ELR (cell line): Measurements from ENCODE around the gene ADAMTSL1.
A peak's percentile ranks its signal among the peaks of the same experiment; 100 is the strongest.

Experiments
- DNase-seq: peaks from one replicate; pipeline ENCODE4 v3.0.0-alpha.2; 2015; ENCODE audit warnings: low read depth

Gene ADAMTSL1

DNA sequence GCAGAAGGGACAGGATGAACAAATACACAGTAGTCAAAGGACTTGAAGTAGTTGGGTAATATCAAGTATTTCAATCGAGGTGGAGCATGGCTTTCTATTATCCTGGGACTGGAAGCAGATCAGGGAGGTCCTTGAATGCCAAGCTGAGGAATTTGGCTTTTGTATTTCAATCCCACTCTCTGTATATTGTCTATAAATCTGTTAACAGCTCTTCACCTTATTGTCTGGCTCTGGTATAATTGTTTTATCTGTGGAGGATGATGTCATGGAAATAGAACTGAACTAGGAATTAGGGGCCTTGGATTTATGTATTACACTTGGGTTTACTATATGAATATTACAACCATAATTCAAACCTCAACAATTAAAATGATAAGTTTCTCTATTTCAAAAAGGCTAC is 6.3 kb upstream of the ADAMTSL1 start:
- no peak for DNase-seq

DNA sequence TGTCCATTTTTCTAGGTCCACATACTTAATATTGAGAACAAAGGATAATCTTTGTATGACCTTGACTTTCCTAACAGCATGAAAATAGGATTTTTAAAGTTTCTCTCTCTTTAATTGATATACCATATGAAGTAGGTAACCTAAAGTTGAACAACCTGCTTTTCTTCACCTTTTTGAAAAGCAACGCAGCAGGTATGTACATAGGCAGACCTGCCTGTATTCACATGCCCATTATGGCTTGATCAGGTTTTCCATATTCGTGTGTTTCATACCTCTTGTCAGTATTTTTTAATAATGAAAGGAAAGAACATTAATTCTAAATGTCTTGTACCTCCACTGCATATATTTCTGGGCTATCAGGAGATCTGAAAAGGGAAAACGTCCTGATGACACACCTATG is 1.5 kb upstream of the ADAMTSL1 start:
- no peak for DNase-seq

DNA sequence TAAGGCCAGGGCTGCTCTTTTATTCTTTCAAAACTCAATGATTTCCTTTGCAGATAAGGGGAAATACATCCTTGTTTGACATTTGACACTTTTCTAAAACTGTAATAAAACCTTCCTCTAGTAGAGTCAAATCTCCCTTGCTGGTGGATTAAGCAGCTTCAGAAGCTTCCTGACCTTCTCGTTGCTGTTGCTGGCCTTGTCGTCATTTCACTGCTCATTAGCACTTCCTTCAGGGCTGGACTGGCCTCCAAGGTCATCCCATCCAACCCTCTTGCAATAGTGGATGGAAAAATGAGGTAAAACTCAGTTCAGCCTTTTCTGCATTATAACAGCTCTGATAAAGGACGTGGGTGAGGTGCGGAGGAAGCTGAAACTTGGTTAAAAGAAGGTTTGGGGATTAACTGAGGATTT is 1.1 kb upstream of the ADAMTSL1 start:
- no peak for DNase-seq

DNA sequence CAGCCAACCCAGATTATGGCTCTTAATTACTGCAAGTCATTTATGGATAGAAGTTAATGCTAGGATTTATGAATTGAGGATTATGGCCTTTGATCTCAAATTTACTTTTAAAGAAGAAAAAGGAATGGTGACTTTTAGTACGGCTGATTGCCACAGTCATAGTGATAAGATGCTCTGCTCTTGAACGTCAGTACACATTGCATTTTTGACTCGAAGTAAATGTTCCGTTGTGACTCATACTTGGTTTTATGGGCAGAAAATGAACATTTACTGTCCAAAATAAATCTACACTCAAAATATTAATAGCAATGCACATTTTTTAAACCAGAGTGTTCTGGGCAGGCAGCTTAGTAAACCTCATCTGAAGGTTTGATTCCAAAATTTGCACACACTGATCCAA is 830 bp downstream of the ADAMTSL1 start:
- peak; percentile 68 for DNase-seq

DNA sequence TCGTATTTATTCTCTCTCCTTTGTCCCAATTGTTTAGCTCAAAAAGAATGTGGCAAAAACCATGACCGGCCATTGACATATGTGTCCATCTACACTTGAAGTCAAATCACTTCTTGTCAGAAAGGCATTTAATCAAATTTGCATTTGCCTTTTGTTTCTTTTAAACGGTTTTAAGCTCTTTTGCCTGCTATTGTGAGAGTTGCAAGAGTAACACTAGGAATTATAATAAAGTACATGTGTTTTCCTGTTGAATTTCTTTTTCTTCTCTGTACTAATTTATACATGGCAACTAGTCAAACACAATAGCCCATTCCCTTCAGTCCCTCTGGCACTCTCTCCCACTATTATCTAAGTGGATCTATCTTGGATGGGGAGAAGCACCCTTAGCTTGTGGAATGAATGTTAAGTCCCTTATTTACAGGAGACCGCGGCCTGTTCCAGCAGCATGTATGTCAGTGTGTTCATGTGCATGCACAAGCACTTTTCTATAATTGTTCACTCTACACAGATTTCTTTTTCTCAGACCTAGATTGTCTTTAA is 3.2 kb downstream of the ADAMTSL1 start:
- DNase-seq, result no peak

DNA sequence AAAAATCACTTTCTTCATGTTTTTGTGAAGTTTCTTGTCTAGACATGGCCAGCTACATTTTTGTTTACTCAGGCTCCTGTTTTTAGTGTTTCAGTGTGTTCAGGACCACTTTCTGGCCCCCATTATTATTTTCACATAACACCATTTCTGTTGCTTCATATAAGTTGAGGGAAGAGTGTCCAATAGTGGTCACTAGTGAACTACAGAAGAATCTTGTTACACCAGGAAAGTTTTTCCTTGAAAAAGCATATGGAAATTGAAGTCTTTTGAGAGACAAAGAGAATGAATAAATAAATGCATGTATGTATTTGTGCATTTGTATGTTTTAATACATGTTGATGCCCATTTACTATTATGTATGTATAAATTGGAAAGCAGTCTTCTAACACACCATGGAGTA is 3.8 kb downstream of the ADAMTSL1 start:
- DNase-seq, result no peak

DNA sequence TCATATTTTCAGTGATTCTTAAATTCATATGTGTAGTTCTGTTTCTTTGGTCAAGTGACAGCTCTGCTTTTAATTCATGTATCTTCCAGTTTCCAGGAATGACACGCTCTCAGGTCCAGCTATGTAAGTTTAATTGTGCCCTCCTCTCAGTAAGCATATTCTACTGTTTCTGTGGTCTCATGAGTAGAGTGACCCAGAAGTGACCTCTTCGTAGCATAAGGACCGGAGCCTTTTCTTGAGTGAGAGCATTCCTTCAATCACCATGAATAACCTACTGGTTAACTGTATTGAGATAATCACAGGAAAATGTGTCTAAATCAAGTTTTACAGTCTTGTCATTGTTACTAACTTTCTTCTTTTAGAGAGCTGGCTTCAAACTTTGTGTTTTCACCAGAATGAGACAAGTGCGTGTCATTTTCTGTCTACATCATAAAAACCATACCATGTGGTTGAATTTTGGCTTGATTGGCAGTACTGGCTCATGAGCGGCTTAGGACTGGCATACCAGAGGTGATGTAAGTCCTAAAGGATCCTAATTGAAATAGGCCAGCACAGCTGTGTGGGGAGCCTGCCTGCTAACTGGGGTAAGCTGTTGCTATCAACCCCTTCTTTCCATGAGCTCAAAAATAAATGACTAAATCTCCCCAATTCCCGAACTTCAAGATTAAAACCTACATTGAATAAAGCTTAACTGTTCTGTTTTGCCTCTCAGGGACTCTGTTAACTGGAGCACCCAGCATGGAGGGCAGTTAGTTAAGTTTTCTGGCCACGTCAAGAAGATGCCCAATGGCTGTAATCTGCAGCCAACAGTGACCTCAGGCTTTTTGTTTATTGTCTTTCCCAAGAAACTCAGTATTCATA is 4.8 kb downstream of the ADAMTSL1 start:
- DNase-seq, result peak; percentile 85

DNA sequence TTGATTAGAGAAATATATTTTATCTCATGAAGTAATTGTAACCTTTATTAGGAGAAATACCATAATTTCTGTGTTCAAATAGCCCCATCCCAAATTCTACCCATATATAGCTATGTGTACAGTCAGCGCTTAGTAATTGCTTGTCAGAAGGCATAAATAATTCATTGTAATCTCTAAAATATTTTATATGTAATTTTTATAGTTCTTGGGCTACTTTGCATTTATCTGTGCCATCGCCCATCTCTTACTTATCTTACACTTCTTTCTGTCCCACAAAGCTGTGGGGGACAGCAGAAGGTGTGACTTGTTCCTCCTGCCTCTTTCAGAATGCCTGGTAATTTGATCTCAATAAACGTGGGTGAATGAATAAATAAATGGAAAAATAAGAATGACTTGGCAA is 5.5 kb downstream of the ADAMTSL1 start:
- DNase-seq, result peak; percentile 79

DNA sequence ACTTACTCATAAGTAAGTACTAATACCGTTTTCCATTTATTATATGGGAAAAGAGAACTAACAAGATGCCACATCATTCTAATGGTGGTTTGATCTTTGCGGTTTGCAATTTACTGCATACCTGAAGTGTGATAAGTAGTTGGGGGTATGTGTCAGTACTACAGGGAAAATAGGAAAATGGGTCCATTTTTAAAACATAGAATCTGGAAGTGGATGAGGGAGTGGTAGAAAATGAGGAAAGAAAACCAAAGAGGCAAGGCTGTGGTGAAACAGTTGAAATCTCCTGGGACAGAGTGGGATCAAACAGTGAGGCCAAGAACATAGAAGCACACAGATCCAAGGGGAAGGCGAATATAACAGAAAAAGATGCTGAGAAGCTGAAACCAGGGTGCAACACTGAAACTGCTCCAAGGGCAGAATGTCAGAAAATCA is 6.7 kb downstream of the ADAMTSL1 start:
- DNase-seq, result peak; percentile 94

DNA sequence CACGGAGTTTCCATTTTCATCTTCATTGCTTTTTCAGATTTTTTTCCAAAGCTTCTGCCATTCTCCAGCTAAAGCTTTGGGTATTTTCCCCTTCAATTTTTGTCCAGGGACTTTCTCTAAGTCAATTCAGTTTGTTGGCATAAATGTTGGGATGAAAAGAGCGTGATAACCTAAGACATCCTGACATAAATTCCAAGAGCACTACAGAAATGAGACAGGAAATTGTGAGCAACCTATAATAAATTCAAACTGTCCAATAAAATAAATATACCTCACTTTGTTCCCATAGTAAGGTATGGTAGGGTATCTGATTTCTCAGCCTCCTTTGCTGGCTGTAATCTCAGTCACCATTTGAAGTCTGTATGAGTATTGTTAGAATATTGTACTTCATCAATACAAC is 8.4 kb downstream of the ADAMTSL1 start:
- no peak for DNase-seq

DNA sequence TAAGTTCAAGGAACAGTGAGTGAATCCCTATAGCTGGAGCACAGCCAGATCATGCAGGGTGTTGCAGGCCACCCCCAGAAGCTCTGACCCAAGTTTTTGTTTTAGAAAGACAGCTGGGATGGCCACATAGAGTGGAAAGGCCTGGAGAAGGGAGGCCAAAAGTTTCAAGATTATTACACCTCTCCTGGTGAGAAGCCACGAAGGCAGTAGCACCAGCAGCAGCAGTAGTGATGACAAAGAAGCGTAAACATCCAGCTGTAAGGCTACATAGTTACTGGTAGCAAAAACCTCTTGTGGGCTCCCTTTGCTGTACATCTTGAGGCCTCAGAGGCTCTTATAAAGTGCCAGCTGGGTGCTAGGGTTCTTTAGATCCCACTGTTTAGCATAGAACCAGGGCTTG is 11.8 kb downstream of the ADAMTSL1 start:
- DNase-seq, result no peak

DNA sequence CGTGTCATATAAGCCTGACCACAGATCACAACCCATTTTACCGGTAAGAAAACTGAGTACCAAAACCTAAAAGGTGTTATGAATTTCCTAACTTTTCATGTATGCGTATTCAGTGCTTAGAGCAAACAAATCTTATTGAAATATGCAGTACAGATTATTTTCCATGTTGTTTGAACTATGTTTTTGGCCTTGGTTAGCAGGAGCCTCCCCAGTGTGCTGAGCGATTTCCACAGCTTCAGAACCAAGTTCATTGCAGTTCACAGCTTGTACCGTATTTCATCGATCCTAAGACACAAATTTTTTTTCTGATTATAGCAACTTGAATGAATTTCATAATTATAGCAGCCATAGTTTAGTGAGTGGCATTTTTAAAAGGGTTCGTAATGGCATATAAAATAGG is 13.7 kb downstream of the ADAMTSL1 start:
- DNase-seq, result no peak

DNA sequence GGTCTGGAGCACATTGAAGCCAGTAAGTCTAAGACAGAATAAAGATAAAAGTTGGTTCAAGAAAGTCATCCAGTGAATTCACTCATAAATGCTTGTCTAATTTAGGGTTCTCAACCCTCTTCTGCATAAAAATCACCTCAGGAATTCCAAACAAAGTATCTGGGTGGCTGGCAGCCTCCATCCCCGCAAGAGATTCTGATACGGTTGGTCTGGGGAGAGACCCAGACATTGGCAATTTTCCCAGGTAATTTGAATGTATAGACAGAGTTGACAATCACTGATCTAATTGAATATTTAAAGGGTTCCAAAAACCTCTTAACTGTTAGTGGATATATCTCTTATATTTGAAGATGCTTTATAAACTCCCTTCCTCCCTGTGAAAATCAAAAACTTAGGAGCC is 14.9 kb downstream of the ADAMTSL1 start:
- no peak for DNase-seq

DNA sequence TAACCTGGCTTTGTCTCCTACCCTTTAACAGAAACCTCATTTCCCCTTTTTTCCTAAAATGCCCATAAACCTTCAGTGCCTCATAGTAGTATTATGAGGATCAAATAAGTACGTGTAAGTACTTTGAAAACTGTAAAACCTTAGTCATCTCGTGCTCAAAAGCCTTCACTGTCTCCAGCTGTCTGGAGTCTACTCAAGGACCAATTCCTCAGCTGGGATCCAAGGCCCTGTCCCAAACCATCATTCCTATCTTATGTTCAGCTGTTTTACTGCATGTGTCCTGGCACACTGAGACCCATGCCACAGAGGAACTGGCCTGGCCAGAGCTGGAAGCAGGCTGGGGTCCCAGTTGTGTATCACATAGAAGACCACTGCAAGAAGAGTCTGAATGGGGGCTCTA is 15.9 kb downstream of the ADAMTSL1 start:
- DNase-seq, result peak; percentile 78

DNA sequence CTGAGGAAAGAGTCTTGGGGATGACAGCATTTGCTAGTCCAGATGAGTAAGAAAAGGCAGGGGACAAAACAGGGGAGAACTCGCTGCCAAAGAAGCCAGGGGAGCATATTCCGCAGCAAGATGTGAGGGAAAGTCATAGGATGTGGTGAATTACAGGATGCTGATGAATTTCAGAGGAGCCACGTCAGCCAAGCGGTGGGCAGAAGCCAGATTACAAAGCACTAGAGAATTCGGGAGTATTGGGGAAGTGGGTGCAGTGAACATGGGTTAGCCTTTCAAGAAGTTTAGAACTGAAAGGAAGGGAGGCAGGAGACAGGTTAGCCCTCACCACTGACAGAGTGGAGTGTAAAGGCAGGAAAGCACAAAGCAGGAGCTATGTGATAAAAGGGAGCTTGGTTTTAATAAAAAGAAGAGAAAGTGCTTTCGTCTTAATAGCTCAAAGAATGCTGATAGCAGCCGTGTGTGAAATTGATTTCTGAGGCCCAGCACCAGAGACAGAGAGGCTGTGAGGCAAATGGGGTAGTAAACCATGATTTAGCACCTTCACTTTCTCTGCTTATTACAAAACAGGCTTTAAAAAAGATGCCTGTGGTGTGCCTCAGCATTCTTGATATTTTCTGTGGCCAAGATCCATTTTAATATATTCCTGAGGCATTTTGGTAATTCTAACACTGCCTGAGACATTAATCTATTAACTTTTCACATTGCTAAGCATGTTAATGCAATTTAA is 16.9 kb downstream of the ADAMTSL1 start:
- DNase-seq, result peak; percentile 100

DNA sequence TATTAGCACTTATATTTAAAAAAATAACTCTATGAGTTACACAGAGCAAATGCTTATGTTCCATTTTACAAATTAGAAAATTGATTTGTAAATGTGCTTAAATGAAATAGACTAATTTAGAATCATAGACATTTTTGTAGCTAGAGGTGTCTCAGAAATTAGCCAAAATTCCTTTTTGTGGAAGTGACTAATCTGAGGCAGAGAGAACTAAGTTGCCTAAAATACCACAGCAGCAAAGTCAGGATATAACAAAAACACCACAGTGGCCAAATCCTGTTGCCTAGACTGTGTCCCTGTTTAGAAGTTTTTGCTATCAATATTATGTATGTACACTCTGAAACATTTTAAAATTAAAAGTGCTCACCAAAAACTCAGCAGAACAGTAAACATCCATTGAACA is 18.7 kb downstream of the ADAMTSL1 start:
- DNase-seq, result peak; percentile 74

DNA sequence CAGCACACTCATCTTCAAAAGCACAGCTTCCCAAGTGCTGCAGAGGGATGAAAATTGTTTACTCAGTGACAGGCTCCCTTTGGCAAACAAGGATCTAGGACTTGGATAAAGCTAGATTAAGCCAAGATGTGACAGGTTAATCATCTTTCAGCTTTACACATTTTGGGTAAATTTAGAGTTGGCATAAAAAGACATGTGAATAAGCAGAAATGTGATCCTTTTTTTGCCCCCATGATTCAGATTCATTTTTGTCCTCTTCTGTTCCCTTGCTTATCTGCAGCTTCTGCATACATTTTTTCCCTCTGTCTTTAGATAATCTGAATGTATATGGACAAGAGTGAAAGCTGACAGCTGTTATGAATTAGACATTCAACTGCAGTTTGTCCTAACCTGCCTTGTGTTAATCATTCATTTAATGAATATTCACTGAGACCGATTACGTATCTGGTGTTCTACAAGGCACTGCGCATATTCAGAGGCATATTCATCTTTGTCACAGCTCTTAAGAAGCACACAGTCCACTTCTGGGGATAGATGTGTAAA is 19.6 kb downstream of the ADAMTSL1 start:
- peak; percentile 34 for DNase-seq

DNA sequence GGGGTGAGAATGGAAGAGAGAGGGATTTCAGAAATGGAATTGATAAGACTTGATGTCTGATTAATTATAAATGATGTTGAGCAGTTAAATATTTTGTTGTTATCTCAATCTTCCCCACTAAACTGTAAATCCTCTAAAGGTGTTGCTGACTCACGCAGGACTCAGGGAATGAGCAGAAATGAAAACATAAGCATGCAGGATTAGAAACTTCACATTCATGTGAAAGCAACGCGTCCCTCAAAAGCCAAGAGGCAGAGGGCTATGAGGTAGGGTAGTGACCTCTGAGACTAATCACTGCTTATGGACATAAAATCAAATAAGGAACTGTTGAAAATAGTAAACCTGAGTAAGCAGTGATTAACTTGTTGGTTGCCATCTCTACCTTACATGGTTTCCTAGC is 21.1 kb downstream of the ADAMTSL1 start:
- peak; percentile 47 for DNase-seq

DNA sequence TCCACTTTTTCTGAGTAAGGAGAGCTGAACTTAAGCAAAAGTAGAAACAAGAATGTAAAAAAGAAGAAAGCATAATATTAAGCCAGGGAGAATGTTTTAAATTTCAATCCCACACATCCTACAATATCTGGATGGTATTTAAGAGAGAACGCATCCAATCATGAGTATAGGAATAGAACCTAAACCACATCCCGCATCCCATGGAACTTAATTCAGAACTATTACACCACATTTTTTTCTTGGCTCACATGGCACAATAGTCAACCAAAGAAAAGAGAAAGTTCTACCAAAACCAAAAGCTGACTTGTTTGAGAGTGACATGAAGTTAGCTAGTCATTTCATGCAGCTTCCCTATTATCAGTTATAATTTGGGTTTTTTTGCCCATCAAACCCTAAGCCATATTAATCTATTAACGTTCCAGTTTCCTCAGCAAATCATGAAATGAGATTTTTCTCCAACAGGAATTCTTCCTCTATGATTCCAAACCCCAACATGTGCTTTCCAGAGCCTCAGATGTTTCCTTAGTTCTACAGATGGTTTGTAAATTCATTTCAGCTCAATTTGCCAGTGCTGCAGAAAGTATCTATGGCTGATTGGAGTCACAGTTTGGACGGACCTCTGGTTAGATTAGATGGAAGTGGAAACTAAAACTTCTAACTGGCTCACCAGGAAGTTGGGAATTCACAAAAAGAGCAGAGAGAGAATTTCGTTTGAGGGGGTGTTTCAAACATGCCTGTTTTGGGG is 22.5 kb downstream of the ADAMTSL1 start:
- no peak for DNase-seq

DNA sequence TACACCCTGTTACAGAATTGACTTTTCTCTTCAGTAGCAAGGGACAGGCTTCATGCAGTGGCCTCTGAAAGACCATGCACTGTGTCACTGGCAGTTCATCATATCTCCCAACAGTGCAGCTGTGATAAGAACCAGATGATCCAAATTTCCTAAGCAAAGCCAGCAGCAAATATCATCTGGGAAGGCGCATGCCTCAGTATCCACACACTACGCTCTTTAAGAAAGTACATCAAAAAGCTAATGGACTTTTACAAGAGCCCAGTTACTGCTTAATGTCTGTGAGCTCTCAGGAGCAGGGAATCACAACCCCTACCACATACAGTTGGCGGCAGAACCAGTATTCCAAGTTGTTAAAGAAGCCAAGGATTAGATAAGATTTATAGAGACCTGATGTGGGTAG is 25.1 kb downstream of the ADAMTSL1 start:
- DNase-seq, result no peak

DNA sequence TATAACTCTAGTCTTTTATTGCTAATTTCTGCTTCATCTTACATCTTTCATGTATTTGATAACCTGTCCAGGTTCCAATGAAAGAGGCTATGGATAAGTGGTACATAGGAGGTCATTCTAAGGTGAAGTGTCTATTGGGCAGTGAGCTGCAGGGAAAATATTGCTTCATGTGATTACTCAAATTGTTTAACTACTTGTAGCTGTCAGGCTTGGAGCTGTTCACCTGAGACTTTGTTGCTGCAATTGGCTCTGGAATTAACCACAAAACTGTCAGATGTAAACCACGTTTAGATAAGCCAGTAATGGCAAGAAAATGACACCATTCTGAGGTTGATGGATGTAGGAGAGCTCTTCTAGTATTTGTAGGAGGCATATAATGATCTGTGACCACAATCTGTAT is 26.0 kb downstream of the ADAMTSL1 start:
- DNase-seq, result no peak

DNA sequence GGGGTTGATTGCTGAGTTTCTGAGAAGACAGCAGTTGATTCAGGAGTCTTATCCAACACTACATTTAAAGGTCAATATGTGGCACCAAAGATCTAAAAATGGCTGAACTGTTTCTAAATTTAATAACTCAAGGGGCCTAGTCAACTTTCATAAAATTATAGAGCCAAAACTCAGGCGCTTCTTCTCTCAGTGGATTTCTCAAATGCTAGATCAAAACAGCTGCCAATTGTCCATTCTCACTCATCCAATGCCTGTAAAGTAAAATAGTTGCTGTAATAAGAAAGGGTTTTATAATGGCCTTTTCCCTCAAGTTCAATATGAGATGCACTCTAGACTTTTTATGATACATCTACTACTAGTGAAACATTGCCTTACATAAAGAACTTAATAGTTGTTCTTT is 26.5 kb downstream of the ADAMTSL1 start:
- DNase-seq, result no peak
